ENCODE measurements around the gene SH2D3C.
A peak's percentile ranks its signal among the peaks of the same experiment; 100 is the strongest.

The SH2D3C gene

DNA sequence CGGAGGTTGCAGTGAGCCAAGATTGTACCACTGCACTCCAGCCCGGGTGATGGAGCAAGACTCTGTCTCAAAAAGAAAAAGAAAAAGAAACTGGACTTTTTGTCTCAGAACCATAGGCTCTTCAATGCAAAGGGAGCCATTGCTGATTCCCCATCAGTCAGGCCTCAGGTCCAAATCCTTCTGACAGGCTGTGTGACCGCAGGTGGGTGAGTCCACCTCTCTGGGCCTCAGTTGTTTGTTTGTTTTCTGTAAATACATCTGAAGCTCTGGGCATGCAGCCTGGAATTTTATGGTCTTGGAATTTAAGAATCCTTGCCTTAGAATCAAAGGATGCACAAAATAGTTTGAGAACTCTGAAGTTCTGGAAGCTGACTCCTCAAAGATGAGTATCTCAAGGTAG lies 22.2 kb downstream of the SH2D3C start:
- TF ChIP-seq GATA2 (IDR thresholded peaks at IDR 0.05; ENCODE audit: low read depth, low read length): no peak
- TF ChIP-seq GATA3 (IDR thresholded peaks at IDR 0.05; ENCODE audit: low read depth, low read length): no peak

DNA sequence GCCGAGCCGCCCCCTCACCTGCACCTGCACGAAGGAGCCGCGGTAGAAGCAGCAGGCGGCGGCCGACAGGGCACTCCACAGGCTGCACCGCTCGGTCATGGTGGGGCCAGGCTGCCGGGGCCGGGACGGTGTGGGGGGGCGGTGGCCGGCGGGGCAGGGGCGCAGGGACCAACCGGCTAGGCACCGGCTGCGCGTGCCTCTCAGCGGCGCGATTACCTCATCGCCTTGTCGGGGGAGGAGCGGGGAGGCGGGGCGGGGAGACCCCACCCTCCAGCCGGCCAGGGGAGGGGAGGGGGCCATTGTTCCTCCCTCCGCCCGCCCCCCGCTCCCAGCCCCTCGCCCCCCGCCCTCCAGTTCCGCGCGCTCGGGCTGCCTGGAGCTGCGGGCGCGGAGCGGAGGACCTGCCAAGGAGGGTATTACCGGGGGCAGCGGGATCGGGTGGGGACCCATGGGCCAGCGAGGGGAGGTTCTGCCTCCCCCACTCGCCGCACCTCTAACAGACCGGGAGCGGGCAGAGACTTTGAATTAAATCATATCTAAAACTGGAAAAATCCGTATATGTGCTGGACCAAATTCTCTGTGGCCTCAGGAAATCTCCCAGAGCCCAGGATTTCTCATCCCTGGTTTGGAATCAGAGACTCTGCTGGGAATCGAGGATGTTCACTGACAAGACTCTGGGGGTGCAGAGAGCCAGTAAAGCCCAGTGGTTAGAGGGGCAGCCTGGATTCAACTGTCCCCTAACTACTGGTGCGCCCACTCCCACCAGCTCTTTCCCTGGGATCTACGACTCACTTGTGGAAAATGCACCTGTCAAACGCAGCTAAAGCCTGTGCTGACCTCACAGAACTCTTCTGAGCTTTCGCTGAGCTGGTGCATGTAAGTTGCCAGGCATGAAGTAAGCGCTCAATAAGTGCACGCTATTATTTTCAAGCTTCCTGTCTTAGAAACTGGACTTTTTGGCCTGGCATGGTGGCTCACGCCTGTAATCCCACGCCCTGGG lies 23.1 kb downstream of the SH2D3C start:
- TF ChIP-seq GATA2 (IDR thresholded peaks at IDR 0.05; ENCODE audit: low read depth, low read length): no peak
- no peak for TF ChIP-seq GATA3 (IDR thresholded peaks at IDR 0.05; ENCODE audit: low read depth, low read length)

DNA sequence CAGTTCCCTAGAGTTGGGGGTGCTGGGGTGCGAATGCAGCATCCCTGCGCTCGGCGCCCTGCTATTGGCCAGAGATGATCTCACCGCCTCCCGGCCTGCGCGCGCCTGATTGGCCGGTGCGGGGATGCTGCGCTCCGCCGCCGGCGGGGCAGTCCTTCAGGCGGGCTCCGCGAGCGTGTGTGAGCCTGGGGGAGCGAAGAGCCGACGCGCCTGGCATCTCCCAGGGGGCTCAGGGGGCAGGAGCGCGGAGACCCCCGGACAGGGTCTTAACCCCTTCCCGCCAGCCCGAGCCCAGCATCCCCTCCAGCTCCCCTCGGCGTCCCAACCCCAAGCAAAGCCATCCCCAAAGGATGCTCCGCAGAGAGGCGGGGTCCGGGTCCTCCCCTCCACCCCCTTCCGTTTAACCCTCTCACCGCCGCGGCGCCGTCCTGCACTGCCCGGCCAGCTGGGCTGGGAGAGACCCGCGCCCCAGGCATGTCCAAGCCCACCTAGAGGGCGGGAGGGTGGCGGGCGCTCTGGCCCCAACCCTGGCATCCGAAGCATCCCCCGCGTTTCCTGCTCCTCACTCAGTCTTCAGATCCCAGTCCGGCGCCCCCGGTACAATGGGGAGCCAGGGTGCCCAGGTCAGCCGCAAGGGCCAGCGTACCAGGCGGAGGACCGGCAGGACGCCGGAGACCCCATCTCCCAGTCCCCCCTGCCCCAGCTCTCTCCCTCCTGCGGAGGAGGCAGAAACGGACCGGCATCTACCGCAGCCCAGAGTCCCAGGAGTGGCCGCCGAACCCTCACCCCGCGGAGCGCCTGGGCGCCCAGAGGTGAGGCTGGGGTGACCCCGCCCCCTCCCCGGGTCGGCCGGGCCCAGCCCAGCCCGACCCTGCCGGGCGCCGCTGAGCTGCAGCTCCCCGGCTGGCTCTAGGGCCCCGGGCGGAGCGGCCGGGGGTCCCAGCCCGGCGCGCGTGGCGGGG lies 24.1 kb downstream of the SH2D3C start:
- TF ChIP-seq GATA3 (IDR thresholded peaks at IDR 0.05; ENCODE audit: low read depth, low read length) (no peak), GATA2 (IDR thresholded peaks at IDR 0.05; ENCODE audit: low read depth, low read length) (no peak)

DNA sequence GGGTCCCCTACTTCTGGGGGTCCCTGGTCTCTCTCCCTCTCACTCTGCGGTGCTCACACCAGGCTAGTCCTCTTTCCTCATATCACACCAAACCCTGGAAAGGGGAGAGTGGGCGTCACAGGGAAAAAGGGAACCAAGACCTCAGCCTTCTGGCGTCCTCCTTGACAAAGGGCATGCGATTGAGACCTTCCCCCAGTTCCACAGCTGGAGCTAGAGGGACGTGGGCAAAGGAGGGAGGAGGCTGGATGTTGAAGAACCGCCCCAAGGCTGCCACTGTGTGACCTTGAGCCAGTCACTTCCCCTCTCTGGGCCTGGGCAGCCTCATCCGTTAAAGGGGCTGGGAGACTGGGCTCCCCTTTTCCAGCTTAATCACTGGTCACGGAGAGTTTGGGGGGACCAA lies 24.8 kb downstream of the SH2D3C start:
- TF ChIP-seq GATA2 (IDR thresholded peaks at IDR 0.05; ENCODE audit: low read depth, low read length) (no peak), GATA3 (IDR thresholded peaks at IDR 0.05; ENCODE audit: low read depth, low read length) (no peak)

DNA sequence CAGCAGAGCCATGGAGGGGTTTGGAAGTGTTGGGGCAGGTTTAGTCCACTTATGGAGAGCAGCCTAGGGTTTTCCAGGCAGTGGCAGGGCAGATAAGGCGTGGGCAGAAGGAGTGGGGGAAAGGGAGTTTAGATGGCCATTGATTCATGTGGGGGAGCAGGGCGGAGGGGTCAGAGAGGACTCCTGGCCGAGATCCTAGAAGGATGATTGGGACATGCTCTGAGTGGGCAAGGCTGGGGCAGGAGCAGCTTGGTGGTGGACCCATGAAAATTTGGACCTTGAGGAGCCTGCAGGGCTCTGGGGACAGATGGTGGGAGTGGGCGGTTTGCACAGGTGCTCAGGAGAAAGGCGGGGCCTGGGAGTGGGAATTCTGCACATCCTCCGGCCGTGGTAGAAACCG lies 25.3 kb downstream of the SH2D3C start:
- no peak for TF ChIP-seq GATA2 (IDR thresholded peaks at IDR 0.05; ENCODE audit: low read depth, low read length)
- no peak for TF ChIP-seq GATA3 (IDR thresholded peaks at IDR 0.05; ENCODE audit: low read depth, low read length)

DNA sequence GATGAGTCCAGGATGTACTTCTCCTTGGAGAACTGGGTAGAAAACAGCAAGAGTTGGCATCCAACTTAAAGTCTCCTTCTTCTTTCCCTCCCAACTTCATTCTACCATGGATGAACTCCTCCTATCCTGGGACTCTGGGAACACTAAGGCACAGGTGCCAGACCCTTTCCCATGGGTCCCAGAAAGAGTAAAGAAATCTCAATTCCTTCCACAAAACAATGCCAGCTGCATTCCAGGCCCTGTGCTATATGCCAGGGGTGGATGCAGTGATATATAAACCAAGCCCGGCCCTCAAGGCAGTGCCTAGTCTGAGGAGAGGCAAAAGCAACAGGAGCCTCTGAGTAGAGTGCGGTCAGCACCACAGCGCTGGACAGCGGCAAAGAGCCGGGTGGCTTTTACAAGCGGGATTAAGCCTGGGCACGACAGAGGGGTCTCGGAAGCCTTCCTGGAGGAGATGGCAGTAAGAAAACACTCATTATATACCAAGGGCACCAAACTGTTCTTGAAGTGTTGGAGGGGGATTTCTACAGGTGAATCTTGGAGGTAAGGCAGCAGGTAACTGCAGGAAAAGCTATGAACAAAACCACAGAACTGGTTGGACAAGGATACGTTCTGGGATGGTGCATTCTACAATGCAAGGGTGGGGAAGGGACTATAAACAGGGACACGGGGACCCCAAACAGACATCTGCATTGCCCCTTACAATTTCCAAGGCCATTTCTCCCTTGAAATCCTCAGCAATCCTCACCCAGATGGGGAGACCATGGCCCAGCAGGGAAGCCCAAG lies 27.0 kb downstream of the SH2D3C start:
- TF ChIP-seq GATA3 (IDR thresholded peaks at IDR 0.05; ENCODE audit: low read depth, low read length) (no peak), GATA2 (IDR thresholded peaks at IDR 0.05; ENCODE audit: low read depth, low read length) (no peak)

DNA sequence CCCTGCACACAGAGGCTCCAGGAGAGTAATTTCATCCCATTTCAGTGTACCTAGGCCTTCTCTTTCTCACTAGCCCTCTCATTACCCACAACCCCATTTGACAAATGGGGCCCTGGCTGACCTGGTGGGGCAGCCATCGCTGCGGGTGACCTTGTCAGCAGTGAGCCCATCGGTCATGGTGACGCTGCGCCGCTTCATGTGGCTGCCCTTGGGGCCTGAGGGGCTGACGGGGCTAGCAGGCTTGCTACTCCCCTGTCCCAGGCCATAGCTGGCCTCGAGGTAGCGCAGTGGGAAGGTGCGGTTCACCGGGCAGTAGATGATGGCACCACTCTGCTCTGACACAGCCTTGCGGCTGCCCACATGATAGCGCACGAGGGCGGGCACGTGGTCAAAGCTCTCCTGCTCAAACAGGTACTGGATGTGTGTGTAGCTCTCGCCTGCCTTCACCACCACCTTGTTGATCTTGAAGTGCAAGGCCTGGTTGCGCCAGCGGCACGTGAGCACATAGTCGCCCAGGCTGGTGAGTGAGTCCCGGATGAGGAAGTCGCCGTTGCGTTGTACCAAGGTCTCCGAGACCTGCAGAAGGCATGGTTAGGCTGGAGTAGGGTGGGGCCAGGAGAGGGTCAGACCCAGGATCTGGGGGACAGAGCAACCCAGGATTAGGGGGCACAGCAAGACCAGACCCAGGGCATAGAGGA lies 29.2 kb downstream of the SH2D3C start:
- TF ChIP-seq GATA2 (IDR thresholded peaks at IDR 0.05; ENCODE audit: low read depth, low read length) (no peak), GATA3 (IDR thresholded peaks at IDR 0.05; ENCODE audit: low read depth, low read length) (no peak)

DNA sequence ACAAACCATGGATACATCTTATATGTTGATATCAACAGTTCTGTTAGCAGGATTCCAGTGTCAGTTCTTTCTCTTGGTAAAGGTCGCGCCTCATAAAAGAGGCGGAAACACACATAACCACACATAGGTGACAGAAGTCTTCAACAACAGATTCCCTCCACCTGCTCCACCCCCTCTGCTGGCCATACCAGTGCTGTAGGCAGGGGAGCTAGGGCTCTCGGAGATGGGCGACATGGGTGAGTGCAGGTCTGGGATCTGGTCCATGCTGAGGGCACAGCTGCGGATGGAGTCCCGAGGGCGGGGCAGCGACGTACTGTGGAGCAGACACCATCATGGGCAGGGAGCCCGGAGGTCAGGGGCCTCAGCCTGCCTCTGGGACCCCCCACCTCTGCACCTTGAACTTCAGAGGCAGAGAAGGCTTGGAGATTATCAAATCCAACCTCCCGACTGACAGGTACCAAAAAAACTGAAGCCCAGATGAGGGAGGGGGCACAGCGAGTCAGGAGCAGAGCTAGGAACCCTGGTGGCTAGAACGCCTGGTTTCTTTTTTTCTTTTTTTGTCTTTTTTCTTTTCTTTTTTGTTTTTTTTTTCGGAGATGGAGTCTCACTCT lies 31.4 kb downstream of the SH2D3C start:
- TF ChIP-seq GATA2 (IDR thresholded peaks at IDR 0.05; ENCODE audit: low read depth, low read length) (no peak), GATA3 (IDR thresholded peaks at IDR 0.05; ENCODE audit: low read depth, low read length) (no peak)

DNA sequence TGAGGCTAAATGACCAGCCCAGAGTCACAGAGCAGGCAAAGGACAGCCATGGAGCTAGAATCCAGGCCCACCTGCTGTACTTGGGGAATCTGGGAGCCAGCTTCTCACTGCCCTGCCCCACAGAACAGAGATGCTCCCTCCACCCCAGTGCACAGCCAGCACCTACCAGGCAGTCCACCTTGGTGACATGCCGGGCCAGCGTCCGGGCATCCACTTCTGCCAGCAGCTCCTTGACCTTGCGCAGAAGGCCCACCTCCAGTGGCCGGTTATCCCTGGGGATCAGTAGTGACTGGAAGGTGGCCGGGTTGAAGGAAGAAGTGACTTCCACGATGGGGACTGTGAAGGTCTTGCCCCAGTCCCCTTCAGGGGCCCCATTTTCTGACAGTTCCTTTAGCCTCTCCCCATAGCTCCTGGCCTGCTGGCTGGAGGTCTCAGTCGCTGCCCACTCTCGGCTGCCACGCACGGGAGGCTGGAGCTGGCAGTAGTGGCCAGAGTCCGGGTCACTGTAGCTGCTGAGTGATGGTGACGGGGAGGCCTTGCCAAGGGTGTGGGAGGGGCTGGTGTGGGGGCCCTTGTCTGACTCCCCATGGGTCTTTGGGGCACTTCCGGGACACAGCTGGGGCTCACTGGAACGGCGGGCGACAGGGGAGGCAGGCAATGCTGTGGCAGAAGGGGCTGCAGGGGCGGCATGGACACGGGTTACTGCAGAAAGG lies 33.9 kb downstream of the SH2D3C start:
- TF ChIP-seq GATA2 (IDR thresholded peaks at IDR 0.05; ENCODE audit: low read depth, low read length) (no peak), GATA3 (IDR thresholded peaks at IDR 0.05; ENCODE audit: low read depth, low read length) (no peak)

DNA sequence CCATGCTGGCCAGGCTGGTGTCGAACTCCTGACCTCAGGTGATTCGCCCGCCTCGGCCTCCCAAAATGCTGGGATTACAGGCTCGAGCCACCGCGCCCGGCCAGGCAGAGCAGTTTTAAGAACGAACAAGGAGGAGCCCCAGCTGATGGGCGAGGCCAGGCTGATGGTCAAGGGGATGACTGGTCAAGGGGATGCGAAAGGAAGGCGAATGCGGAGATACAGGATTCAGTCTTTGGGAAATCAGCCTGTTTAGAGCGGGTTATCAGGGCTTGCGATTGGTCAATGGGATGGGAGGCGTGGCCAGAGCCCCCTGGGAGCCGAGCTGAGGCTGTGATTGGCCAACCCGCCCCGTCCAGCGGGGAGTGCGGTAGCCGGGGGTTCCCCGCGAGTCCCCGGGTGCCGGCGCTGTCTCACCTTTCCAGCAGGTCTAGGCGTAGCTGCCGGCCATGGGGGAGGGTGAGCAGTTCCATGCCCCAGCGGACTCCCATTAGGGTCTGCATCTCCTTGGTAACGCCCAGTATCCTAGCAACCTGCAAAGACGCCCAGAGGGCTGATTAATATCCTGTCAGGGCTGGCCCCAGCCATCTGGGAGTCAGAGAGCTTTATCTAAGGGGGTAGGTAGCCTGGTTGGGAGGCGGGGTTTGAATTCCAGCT lies 35.9 kb downstream of the SH2D3C start:
- no peak for TF ChIP-seq GATA3 (IDR thresholded peaks at IDR 0.05; ENCODE audit: low read depth, low read length)
- TF ChIP-seq GATA2 (IDR thresholded peaks at IDR 0.05; ENCODE audit: low read depth, low read length): peak; percentile 90

DNA sequence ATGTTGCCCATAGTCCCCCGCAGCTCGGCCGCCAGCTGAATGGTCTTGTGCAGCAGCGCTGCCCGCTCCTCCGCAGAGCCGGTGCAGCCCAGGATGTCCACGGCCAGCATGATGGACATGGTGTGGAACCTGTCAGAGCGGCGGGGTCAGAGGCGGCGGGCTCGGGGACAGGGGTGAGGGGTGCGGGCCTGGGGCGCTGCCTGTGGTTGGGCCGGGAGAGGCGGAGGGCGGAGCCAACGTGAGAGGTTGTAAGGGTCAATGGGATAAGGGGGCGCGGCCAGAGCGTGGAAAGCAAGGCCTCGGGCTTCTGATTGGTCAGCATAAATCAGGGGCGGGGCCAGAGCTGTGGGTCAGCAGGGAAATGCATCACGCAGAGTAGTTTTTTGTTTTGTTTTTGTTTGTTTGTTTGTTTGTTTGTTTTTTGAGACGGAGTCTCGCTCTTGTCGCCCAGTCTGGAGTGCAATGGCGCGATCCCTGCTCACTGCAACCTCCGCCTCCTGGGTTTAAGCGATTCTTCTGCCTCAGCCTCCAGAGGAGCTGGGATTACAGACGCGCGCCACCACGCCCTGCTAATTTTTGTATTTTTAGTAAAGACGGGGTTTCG lies 36.5 kb downstream of the SH2D3C start:
- TF ChIP-seq GATA2 (IDR thresholded peaks at IDR 0.05; ENCODE audit: low read depth, low read length) (no peak), GATA3 (IDR thresholded peaks at IDR 0.05; ENCODE audit: low read depth, low read length) (no peak)

Data from SH-SY5Y (cell line).